ENCODE data around the gene SLC2A13.

DNA sequence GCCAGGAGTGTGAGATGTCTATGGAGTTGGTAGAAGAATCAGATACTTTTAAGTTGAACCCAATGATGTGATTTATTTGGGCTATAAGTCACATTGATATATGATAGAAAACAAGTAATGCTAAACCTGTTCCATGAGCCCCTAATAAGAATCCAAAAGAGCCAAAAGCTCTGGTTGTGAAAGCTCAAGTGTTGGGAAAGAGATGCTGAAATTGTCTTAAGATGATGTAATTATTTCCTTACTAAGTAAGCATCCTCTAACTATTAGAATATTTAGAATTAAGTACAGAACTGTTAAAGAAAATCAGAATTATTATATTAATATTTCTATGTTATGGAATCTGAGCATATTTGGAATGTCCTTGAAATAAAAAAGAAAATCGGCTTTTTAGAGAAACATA lies 17.6 kb upstream of the SLC2A13 start:
- TF ChIP-seq, protein P1, sequence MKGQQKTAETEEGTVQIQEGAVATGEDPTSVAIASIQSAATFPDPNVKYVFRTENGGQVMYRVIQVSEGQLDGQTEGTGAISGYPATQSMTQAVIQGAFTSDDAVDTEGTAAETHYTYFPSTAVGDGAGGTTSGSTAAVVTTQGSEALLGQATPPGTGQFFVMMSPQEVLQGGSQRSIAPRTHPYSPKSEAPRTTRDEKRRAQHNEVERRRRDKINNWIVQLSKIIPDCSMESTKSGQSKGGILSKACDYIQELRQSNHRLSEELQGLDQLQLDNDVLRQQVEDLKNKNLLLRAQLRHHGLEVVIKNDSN (IDR thresholded peaks at IDR 0.05; ENCODE audit: borderline replicate concordance, extremely low read length, insufficient read depth, low read depth, low read length) = no peak
- TF ChIP-seq, protein P2, sequence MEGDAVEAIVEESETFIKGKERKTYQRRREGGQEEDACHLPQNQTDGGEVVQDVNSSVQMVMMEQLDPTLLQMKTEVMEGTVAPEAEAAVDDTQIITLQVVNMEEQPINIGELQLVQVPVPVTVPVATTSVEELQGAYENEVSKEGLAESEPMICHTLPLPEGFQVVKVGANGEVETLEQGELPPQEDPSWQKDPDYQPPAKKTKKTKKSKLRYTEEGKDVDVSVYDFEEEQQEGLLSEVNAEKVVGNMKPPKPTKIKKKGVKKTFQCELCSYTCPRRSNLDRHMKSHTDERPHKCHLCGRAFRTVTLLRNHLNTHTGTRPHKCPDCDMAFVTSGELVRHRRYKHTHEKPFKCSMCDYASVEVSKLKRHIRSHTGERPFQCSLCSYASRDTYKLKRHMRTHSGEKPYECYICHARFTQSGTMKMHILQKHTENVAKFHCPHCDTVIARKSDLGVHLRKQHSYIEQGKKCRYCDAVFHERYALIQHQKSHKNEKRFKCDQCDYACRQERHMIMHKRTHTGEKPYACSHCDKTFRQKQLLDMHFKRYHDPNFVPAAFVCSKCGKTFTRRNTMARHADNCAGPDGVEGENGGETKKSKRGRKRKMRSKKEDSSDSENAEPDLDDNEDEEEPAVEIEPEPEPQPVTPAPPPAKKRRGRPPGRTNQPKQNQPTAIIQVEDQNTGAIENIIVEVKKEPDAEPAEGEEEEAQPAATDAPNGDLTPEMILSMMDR (IDR thresholded peaks at IDR 0.05 in 2 of 3, conservative IDR thresholded peaks at IDR 0.05 in 1 of 3; ENCODE audit: control insufficient read depth in 2 of 3, extremely low read depth in 1 of 3, insufficient read depth in 1 of 3, low read depth in 3 of 3, low read length in 3 of 3) = no peak
- TF ChIP-seq POLR2AphosphoS5 (IDR thresholded peaks at IDR 0.05; ENCODE audit: low read length) (no peak), POLR2AphosphoS2 (IDR thresholded peaks at IDR 0.05; ENCODE audit: low read depth, low read length) (no peak), ZSCAN29 (IDR thresholded peaks at IDR 0.05) (no peak), CREM (IDR thresholded peaks at IDR 0.05; ENCODE audit: low read depth) (no peak)
- TF ChIP-seq, protein P3, sequence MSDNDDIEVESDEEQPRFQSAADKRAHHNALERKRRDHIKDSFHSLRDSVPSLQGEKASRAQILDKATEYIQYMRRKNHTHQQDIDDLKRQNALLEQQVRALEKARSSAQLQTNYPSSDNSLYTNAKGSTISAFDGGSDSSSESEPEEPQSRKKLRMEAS (IDR thresholded peaks at IDR 0.05; ENCODE audit: low read depth, low read length) = no peak
- TF ChIP-seq, protein P4, sequence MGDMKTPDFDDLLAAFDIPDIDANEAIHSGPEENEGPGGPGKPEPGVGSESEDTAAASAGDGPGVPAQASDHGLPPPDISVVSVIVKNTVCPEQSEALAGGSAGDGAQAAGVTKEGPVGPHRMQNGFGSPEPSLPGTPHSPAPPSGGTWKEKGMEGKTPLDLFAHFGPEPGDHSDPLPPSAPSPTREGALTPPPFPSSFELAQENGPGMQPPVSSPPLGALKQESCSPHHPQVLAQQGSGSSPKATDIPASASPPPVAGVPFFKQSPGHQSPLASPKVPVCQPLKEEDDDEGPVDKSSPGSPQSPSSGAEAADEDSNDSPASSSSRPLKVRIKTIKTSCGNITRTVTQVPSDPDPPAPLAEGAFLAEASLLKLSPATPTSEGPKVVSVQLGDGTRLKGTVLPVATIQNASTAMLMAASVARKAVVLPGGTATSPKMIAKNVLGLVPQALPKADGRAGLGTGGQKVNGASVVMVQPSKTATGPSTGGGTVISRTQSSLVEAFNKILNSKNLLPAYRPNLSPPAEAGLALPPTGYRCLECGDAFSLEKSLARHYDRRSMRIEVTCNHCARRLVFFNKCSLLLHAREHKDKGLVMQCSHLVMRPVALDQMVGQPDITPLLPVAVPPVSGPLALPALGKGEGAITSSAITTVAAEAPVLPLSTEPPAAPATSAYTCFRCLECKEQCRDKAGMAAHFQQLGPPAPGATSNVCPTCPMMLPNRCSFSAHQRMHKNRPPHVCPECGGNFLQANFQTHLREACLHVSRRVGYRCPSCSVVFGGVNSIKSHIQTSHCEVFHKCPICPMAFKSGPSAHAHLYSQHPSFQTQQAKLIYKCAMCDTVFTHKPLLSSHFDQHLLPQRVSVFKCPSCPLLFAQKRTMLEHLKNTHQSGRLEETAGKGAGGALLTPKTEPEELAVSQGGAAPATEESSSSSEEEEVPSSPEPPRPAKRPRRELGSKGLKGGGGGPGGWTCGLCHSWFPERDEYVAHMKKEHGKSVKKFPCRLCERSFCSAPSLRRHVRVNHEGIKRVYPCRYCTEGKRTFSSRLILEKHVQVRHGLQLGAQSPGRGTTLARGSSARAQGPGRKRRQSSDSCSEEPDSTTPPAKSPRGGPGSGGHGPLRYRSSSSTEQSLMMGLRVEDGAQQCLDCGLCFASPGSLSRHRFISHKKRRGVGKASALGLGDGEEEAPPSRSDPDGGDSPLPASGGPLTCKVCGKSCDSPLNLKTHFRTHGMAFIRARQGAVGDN (IDR thresholded peaks at IDR 0.05) = no peak
- TF ChIP-seq, protein P5, sequence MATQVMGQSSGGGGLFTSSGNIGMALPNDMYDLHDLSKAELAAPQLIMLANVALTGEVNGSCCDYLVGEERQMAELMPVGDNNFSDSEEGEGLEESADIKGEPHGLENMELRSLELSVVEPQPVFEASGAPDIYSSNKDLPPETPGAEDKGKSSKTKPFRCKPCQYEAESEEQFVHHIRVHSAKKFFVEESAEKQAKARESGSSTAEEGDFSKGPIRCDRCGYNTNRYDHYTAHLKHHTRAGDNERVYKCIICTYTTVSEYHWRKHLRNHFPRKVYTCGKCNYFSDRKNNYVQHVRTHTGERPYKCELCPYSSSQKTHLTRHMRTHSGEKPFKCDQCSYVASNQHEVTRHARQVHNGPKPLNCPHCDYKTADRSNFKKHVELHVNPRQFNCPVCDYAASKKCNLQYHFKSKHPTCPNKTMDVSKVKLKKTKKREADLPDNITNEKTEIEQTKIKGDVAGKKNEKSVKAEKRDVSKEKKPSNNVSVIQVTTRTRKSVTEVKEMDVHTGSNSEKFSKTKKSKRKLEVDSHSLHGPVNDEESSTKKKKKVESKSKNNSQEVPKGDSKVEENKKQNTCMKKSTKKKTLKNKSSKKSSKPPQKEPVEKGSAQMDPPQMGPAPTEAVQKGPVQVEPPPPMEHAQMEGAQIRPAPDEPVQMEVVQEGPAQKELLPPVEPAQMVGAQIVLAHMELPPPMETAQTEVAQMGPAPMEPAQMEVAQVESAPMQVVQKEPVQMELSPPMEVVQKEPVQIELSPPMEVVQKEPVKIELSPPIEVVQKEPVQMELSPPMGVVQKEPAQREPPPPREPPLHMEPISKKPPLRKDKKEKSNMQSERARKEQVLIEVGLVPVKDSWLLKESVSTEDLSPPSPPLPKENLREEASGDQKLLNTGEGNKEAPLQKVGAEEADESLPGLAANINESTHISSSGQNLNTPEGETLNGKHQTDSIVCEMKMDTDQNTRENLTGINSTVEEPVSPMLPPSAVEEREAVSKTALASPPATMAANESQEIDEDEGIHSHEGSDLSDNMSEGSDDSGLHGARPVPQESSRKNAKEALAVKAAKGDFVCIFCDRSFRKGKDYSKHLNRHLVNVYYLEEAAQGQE (IDR thresholded peaks at IDR 0.05; ENCODE audit: low read depth, low read length) = no peak

All from GM12878 (cell line).